H9 (cell line): Measurements from ENCODE around the gene AK4. TPM values are rescaled to one million over a fixed set of nuclear protein-coding genes. Genes with fewer than 3 reads are reported as not detected.

ENCODE experiments used
- DNase-seq: peaks from one replicate; pipeline ENCODE4 v3.0.0-alpha.2; 2017
- H2AFZ ChIP-seq: one replicate; pipeline ENCODE4 v1.6.1; 2013; ENCODE audit warnings: mild to moderate bottlenecking, low read length, control low read depth, moderate library complexity
- H2AK5ac ChIP-seq: 2 replicates; pipeline ENCODE4 v1.6.1; 2013; ENCODE audit warnings: low read length, control low read depth, mixed read lengths; ENCODE audit not compliant: insufficient read length
- H2BK120ac ChIP-seq: one replicate; pipeline ENCODE4 v1.6.1; 2013; ENCODE audit warnings: low read depth, mild to moderate bottlenecking, low read length, control low read depth, inconsistent platforms; ENCODE audit not compliant: poor library complexity, severe bottlenecking
- H2BK12ac ChIP-seq: 2 replicates; pipeline ENCODE4 v1.6.1; 2013; ENCODE audit warnings: low read length, control low read depth, mixed read lengths, low read depth; ENCODE audit not compliant: insufficient read length
- H2BK15ac ChIP-seq: 2 replicates; pipeline ENCODE4 v1.6.1; 2013; ENCODE audit warnings: low read depth, low read length, control low read depth
- H2BK20ac ChIP-seq: one replicate; pipeline ENCODE4 v1.6.1; 2013; ENCODE audit warnings: low read depth, mild to moderate bottlenecking, low read length, control low read depth, inconsistent platforms; ENCODE audit not compliant: poor library complexity, severe bottlenecking
- H2BK5ac ChIP-seq: 2 replicates; pipeline ENCODE4 v1.6.1; 2013; ENCODE audit warnings: low read length, control low read depth, mixed read lengths; ENCODE audit not compliant: insufficient read length
- H3K14ac ChIP-seq: 2 replicates; pipeline ENCODE4 v1.6.1; 2013; ENCODE audit warnings: low read length, control low read depth; ENCODE audit not compliant: insufficient read depth
- H3K18ac ChIP-seq: 2 replicates; pipeline ENCODE4 v1.6.1; 2013; ENCODE audit warnings: low read depth, mild to moderate bottlenecking, mixed read lengths, low read length, control low read depth; ENCODE audit not compliant: insufficient read length
- H3K23ac ChIP-seq: 2 replicates; pipeline ENCODE4 v1.6.1; 2013; ENCODE audit warnings: low read length, control low read depth, mixed read lengths, low read depth; ENCODE audit not compliant: insufficient read length
- H3K23me2 ChIP-seq: 2 replicates; pipeline ENCODE4 v1.6.1; 2013; ENCODE audit warnings: low read depth, mild to moderate bottlenecking, mixed read lengths, low read length, control low read depth; ENCODE audit not compliant: insufficient read length, poor library complexity, severe bottlenecking
- H3K27ac ChIP-seq: 2 replicates; pipeline ENCODE4 v1.5.1; 2013; ENCODE audit warnings: low read length, control low read depth, mixed read lengths, low read depth; ENCODE audit not compliant: insufficient read length
- H3K27me3 ChIP-seq: 2 replicates; pipeline ENCODE4 v1.6.1; 2013; ENCODE audit warnings: low read length, control low read depth, inconsistent platforms; ENCODE audit not compliant: insufficient read depth
- H3K4ac ChIP-seq: 2 replicates; pipeline ENCODE4 v1.6.1; 2013; ENCODE audit warnings: low read depth, mild to moderate bottlenecking, control low read depth, inconsistent platforms, low read length, moderate library complexity
- H3K4me1 ChIP-seq: 2 replicates; pipeline ENCODE4 v1.6.1; 2013; ENCODE audit warnings: low read length, control low read depth, inconsistent platforms; ENCODE audit not compliant: insufficient read depth
- H3K4me2 ChIP-seq: 2 replicates; pipeline ENCODE4 v1.6.1; 2013; ENCODE audit warnings: low read length, control low read depth, mixed read lengths; ENCODE audit not compliant: insufficient read length, insufficient read depth
- H3K56ac ChIP-seq: 2 replicates; pipeline ENCODE4 v1.6.1; 2013; ENCODE audit warnings: low read depth, mild to moderate bottlenecking, mixed read lengths, low read length, control low read depth; ENCODE audit not compliant: insufficient read length
- H3K79me1 ChIP-seq: 2 replicates; pipeline ENCODE4 v1.6.1; 2013; ENCODE audit warnings: low read depth, mild to moderate bottlenecking, moderate library complexity, low read length, control low read depth, inconsistent platforms; ENCODE audit not compliant: insufficient read depth, poor library complexity, severe bottlenecking
- H3K79me2 ChIP-seq: 2 replicates; pipeline ENCODE4 v1.6.1; 2013; ENCODE audit warnings: low read length, control low read depth, inconsistent platforms; ENCODE audit not compliant: insufficient read depth
- H3K9ac ChIP-seq: 2 replicates; pipeline ENCODE4 v1.6.1; 2013; ENCODE audit warnings: low read length, control low read depth, mixed read lengths; ENCODE audit not compliant: insufficient read length; ENCODE audit errors: extremely low read depth
- H3K9me3 ChIP-seq: one replicate; pipeline ENCODE4 v1.6.1; 2013; ENCODE audit warnings: low read depth, low read length, inconsistent platforms; ENCODE audit not compliant: control insufficient read depth
- H3T11ph ChIP-seq: one replicate; pipeline ENCODE4 v1.6.1; 2013; ENCODE audit warnings: mild to moderate bottlenecking, low read length, control low read depth, inconsistent platforms
- H4K20me1 ChIP-seq: one replicate; pipeline ENCODE4 v1.6.1; 2013; ENCODE audit not compliant: control insufficient read depth, insufficient read length, insufficient read depth
- H4K5ac ChIP-seq: 2 replicates; pipeline ENCODE4 v1.6.1; 2013; ENCODE audit warnings: low read depth, mild to moderate bottlenecking, mixed read lengths, low read length, control low read depth; ENCODE audit not compliant: insufficient read length
- H4K8ac ChIP-seq: replicated peaks from 2 replicates; pipeline ENCODE4 v1.6.1; 2013; ENCODE audit warnings: low read length, control low read depth, mixed read lengths, low read depth; ENCODE audit not compliant: insufficient read length
- H4K91ac ChIP-seq: 2 replicates; pipeline ENCODE4 v1.6.1; 2013; ENCODE audit warnings: low read depth, mild to moderate bottlenecking, moderate library complexity, mixed read lengths, low read length, control low read depth; ENCODE audit not compliant: insufficient read length
- H3K27ac Mint-ChIP-seq, 3 experiments: 2 replicates in 2 of 3; 3 replicates in 1 of 3; pipeline ENCODE4 v1.8.0; 2020 to 2021; ENCODE audit warnings: mixed read lengths in 3 of 3, mild to moderate bottlenecking in 1 of 3, moderate library complexity in 1 of 3
- H3K27me3 Mint-ChIP-seq: 2 replicates; pipeline ENCODE4 v1.8.0; 2021; ENCODE audit warnings: low read depth, mild to moderate bottlenecking, moderate library complexity, mixed read lengths
- H3K36me3 Mint-ChIP-seq, 3 experiments: 2 replicates in 2 of 3; 3 replicates in 1 of 3; pipeline ENCODE4 v1.8.0; 2020 to 2021; ENCODE audit warnings: low read depth in 3 of 3, mixed read lengths in 3 of 3; ENCODE audit not compliant: insufficient read depth in 1 of 3
- H3K4me1 Mint-ChIP-seq, 2 experiments: 2 replicates each; pipeline ENCODE4 v1.8.0; 2020; ENCODE audit warnings: mixed read lengths in 2 of 2
- H3K4me3 Mint-ChIP-seq, 2 experiments: 2 replicates in 1 of 2; 3 replicates in 1 of 2; pipeline ENCODE4 v1.8.0; 2020 to 2021; ENCODE audit warnings: mild to moderate bottlenecking in 2 of 2, mixed read lengths in 2 of 2, moderate library complexity in 1 of 2
- H3K9me3 Mint-ChIP-seq, 2 experiments: 2 replicates in 1 of 2; 3 replicates in 1 of 2; pipeline ENCODE4 v1.8.0; 2020; ENCODE audit warnings: mild to moderate bottlenecking in 2 of 2, mixed read lengths in 2 of 2, moderate library complexity in 1 of 2
- WGBS: extraction: QIAGEN DNeasy Blood & Tissue Kit; methylation state at CpG from one replicate; pipeline ENCODE4 v1.1.7; 2013; ENCODE audit warnings: missing lambda C conversion rate, low lambda C conversion rate, mixed read lengths; ENCODE audit not compliant: insufficient read length; ENCODE audit errors: extremely low coverage; 5-methylcytosine and 5-hydroxymethylcytosine counted together
- total RNA-seq: library from RNA; stranded (reverse); gene quantifications from 2 replicates; pipeline ENCODE4 v1.2.1, GENCODE V29; 2021
- TF ChIP-seq, protein P1 (sequence below): fragments of 200-600 bp; sonication (generic); conservative IDR thresholded peaks from 3 replicates; pipeline ENCODE4 v1.8.0; 2021; ENCODE audit warnings: antibody characterized with exemption, mild to moderate bottlenecking

The AK4 gene
- total RNA-seq, 1 experiment from 2014 or later, result 45.6 TPM

DNA sequence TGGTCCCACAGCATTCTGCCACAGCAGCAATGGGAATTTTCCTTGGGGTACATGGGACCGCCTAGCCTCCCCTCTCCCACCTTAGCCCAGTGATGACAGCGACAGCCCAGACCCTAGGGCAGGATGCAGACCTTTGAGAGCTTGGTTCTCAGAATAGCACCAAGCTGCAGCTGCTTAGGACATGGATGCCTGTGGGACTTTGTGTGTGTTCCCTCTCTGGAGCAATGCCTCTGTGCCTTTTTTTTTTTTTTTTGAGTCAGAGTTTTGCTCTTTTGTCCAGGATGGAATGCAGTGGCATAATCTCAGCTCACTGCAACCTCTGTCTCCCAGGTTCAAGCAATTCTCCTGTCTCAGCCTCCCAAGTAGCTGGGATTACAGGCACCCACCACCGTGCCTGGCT, 44.2 kb upstream of the AK4 start:
- Histone ChIP-seq H2BK15ac (no peak overlapping the region), H3K4me1 (no peaks in the 10 kb centered on the region; the same call in 1 of the 2 replicates), H4K8ac (no peak overlapping the region), H2BK12ac (no peak overlapping the region), H2BK5ac (no peak overlapping the region), H3K4me2 (no peak overlapping the region), H3K4ac (no peak overlapping the region), H3K18ac (no peak overlapping the region), H3T11ph (no peak overlapping the region), H3K9me3 (no peaks in the 10 kb centered on the region), H3K9ac (no peak overlapping the region), H3K27ac (no peak overlapping the region), H3K14ac (no peak overlapping the region), H3K79me2 (no peaks in the 10 kb centered on the region), H3K23me2 (no peaks in the 10 kb centered on the region), H4K5ac (no peak overlapping the region), H2BK120ac (no peak overlapping the region), H4K91ac (no peak overlapping the region), H3K27me3 (no peaks in the 10 kb centered on the region), H3K79me1 (no peaks in the 10 kb centered on the region), H3K56ac (no peak overlapping the region), H2AK5ac (no peak overlapping the region), H2BK20ac (no peak overlapping the region), H4K20me1 (no peaks in the 10 kb centered on the region), H2AFZ (no peak overlapping the region), H3K23ac (no peak overlapping the region)
- peaks cover 0 to 1% (median 0%) of the 10 kb centered on the region in 3 experiments; a peak in 1 of 7 replicates for H3K36me3 Mint-ChIP-seq
- H3K27me3 Mint-ChIP-seq, result no peaks in the 10 kb centered on the region; the same call in 1 of the 2 replicates
- TF ChIP-seq, protein P1, sequence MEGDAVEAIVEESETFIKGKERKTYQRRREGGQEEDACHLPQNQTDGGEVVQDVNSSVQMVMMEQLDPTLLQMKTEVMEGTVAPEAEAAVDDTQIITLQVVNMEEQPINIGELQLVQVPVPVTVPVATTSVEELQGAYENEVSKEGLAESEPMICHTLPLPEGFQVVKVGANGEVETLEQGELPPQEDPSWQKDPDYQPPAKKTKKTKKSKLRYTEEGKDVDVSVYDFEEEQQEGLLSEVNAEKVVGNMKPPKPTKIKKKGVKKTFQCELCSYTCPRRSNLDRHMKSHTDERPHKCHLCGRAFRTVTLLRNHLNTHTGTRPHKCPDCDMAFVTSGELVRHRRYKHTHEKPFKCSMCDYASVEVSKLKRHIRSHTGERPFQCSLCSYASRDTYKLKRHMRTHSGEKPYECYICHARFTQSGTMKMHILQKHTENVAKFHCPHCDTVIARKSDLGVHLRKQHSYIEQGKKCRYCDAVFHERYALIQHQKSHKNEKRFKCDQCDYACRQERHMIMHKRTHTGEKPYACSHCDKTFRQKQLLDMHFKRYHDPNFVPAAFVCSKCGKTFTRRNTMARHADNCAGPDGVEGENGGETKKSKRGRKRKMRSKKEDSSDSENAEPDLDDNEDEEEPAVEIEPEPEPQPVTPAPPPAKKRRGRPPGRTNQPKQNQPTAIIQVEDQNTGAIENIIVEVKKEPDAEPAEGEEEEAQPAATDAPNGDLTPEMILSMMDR, result no peak
- no peaks in the 10 kb centered on the region for H3K4me1 Mint-ChIP-seq
- WGBS, result no CpG with 5 or more reads among the region's 3 CpGs
- H3K4me3 Mint-ChIP-seq, result no peak overlapping the region
- no peak for DNase-seq
- no peak overlapping the region for H3K27ac Mint-ChIP-seq
- peaks cover 0 to 4% of the 10 kb centered on the region in 2 experiments; a peak in 2 of 5 replicates for H3K9me3 Mint-ChIP-seq
